ENCODE results near the gene MAGEB17. TPM values are rescaled to one million over a fixed set of nuclear protein-coding genes. Genes with fewer than 3 reads are reported as not detected.

MAGEB17 gene
- total and polyA plus RNA-seq, 2 of the 8 experiments (the other 6 are each of a cell fraction or from before 2014, with no cell fraction given) = 0.48 to 1.1 TPM

DNA sequence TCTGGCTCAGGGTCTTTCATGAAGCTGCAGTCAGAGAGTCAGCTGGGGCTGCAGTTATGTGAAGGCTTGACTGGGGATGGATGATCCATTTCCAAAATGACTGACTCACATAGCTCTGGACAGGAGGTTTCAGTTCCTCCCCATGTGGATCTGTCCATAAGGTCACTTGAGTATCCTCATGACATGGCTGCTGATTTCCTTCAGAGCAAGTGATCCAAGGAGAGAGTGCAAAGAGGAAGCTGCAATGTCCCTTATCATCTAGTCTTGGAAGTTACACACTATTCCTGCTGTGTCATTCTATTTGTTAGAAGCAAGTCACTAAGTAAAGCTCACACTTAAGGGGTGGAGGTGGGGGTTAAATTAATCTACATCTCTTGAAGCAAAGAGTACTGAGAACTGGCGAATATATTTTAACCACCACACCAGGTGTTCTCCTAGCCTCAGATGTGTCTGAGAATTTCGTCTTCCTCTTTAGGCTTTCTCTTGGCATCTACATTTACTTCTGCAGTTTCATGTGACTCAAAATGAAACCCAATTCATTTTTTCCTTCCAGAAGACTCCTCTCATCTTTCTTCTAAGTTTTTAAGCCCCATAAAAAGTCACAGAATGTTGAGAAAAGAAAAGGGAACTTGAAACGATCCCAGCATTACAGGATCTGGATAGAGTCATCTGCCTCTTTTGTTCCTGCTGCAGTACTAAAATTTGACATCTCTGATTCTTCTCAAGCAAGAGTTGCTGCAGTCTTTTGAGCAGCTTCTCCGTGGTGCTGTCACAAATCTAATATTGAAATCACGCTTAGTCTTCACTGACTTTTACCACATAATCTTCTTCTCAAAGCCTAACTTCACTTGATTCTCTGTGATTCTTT, 47.7 kb upstream of the MAGEB17 start:
- H3K79me2 ChIP-seq (ENCODE audit: control insufficient read depth in 1 of 2, insufficient read depth in 2 of 2, low read length in 2 of 2) = peaks cover 5 to 13% of the 10 kb centered on the region in 2 experiments; a peak in 3 of 4 replicates
- no peak overlapping the region for H3K4ac ChIP-seq (replicated peaks; ENCODE audit: insufficient read length, low read depth, low read length)
- no peak overlapping the region for H2BK15ac ChIP-seq (ENCODE audit: low read length)
- H3K79me1 ChIP-seq (ENCODE audit: low read depth, low read length) = no peaks in the 10 kb centered on the region
- no peak overlapping the region for H4K91ac ChIP-seq (replicated peaks; ENCODE audit: insufficient read length, low read length)
- H3K36me3 ChIP-seq (ENCODE audit: control insufficient read depth in 2 of 4, insufficient read depth in 4 of 4, low read length in 3 of 4) = no peaks in the 10 kb centered on the region
- no peak overlapping the region for H2AK5ac ChIP-seq (ENCODE audit: low read depth, low read length)
- FAIRE-seq (no peak), DNase-seq (ENCODE audit: low read depth in 1 of 2, low spot score in 2 of 2) (no peak)
- no peak overlapping the region for H2AFZ ChIP-seq (ENCODE audit: low read length)
- H4K20me1 ChIP-seq (replicated peaks in 1 of 2; ENCODE audit: control insufficient read depth in 1 of 2, insufficient read depth in 2 of 2, low read length in 2 of 2) = no peaks in the 10 kb centered on the region
- POLR2A ChIA-PET (ENCODE audit: partially characterized antibody) = no interaction called here
- no peak overlapping the region for H3K56ac ChIP-seq (replicated peaks; ENCODE audit: insufficient read length, low read depth, low read length)
- H3K4me2 ChIP-seq (ENCODE audit: insufficient read depth in 1 of 2, low read depth in 2 of 2, low read length in 2 of 2) = no peak overlapping the region
- no peak overlapping the region for H3K18ac ChIP-seq (ENCODE audit: extremely low read depth, low read length)
- no peak overlapping the region for H3K27ac ChIP-seq (ENCODE audit: low read depth, low read length)
- no peak overlapping the region for H3K4me3 ChIP-seq (ENCODE audit: extremely low read depth in 1 of 4, insufficient read depth in 2 of 4, low read depth in 3 of 4, low read length in 4 of 4)
- no peak overlapping the region for H3K9ac ChIP-seq (replicated peaks in 1 of 4; ENCODE audit: extremely low read depth in 1 of 4, low read depth in 3 of 4, low read length in 3 of 4)
- 83% methylated on average over 5 of the region's 5 CpGs; no CpG with 5 or more reads in 1 of the 2 experiments for WGBS, 2 experiments (ENCODE audit: extremely low coverage in 1 of 2, insufficient coverage in 1 of 2, insufficient read length in 1 of 2, insufficient replicate concordance in 2 of 2, low coverage in 1 of 2, low lambda C conversion rate in 2 of 2, missing lambda C conversion rate in 1 of 2)
- CTCF ChIA-PET (ENCODE audit: partially characterized antibody) = no interaction called here
- H3K27me3 ChIP-seq (replicated peaks in 1 of 4; ENCODE audit: control insufficient read depth in 3 of 4, extremely low read depth in 1 of 4, insufficient read depth in 3 of 4, low read length in 3 of 4) = no peaks in the 10 kb centered on the region
- H4K5ac ChIP-seq (ENCODE audit: insufficient read length, low read depth, low read length) = no peak overlapping the region
- no peak overlapping the region for H4K8ac ChIP-seq (ENCODE audit: extremely low read depth, insufficient read depth, low read length)
- no peak overlapping the region for H3K23ac ChIP-seq (ENCODE audit: insufficient read length)
- H3K4me1 ChIP-seq (replicated peaks in 1 of 4; ENCODE audit: control insufficient read depth in 3 of 4, insufficient read depth in 4 of 4, low read length in 3 of 4) = peaks cover 0 to 6% (median 0%) of the 10 kb centered on the region in 4 experiments; a peak in 3 of 7 replicates
- H3K9me3 ChIP-seq (ENCODE audit: insufficient read depth in 2 of 2, low read depth in 1 of 2, low read length in 1 of 2) = peaks cover 6% of the 10 kb centered on the region in 2 experiments; a peak in 2 of 4 replicates
- H2BK120ac ChIP-seq (replicated peaks; ENCODE audit: low read depth, low read length) = no peak overlapping the region
- H3K23me2 ChIP-seq (ENCODE audit: low read depth, low read length) = 0 out of 2 replicates have a peak, but pooled peaks cover 2% of the 10 kb centered on the region
- no peak overlapping the region for H2BK5ac ChIP-seq (ENCODE audit: low read depth, low read length)
- no peak overlapping the region for H3K14ac ChIP-seq (ENCODE audit: insufficient read length)
- H2BK20ac ChIP-seq (ENCODE audit: low read length) = no peak overlapping the region
- H2BK12ac ChIP-seq (ENCODE audit: low read depth, low read length) = 0 out of 2 replicates have a peak overlapping the region, but pooled peaks have one; percentile 33
- TF ChIP-seq EP300 (IDR thresholded peaks at IDR 0.05; ENCODE audit: borderline replicate concordance in 1 of 2, low read depth in 2 of 2, low read length in 2 of 2) = no peak
- no peak for TF ChIP-seq RBBP5 (IDR thresholded peaks at IDR 0.05; ENCODE audit: borderline replicate concordance, low read depth, low read length)
- TF ChIP-seq SIN3A (conservative IDR thresholded peaks at IDR 0.05 in 1 of 2, IDR thresholded peaks at IDR 0.05 in 1 of 2; ENCODE audit: low read depth in 1 of 2, low read length in 2 of 2) = no peak
- TF ChIP-seq BRCA1 (IDR thresholded peaks at IDR 0.05; ENCODE audit: low read depth, low read length) = no peak
- no peak for TF ChIP-seq TAF1 (IDR thresholded peaks at IDR 0.05; ENCODE audit: low read depth, low read length)
- TF ChIP-seq SRF (IDR thresholded peaks at IDR 0.05; ENCODE audit: low read depth, low read length) = no peak
- no peak for TF ChIP-seq ASH2L (IDR thresholded peaks at IDR 0.05; ENCODE audit: low read length)
- TF ChIP-seq CBX8 (IDR thresholded peaks at IDR 0.05; ENCODE audit: borderline replicate concordance, low read depth, low read length) = no peak
- no peak for TF ChIP-seq HDAC2 (IDR thresholded peaks at IDR 0.05; ENCODE audit: borderline replicate concordance in 1 of 2, low read depth in 2 of 2, low read length in 2 of 2)
- TF ChIP-seq FOSL1 (IDR thresholded peaks at IDR 0.05; ENCODE audit: insufficient read depth, low read depth, low read length) = no peak
- no peak for TF ChIP-seq SIX5 (IDR thresholded peaks at IDR 0.05; ENCODE audit: low read depth, low read length)
